K562 (cell line): ENCODE measurements around the gene TRABD2B. TPM values are rescaled to one million over a fixed set of nuclear protein-coding genes. Genes with fewer than 3 reads are reported as not detected.

ENCODE experiments used
- ARHGAP35 ChIP-seq: fragments of 450-650 bp; IDR thresholded peaks from 2 replicates; pipeline ENCODE4 v1.6.1; 2018; ENCODE audit not compliant: partially characterized antibody
- HDAC8 ChIP-seq: fragments of 450-650 bp; IDR thresholded peaks from 2 replicates; pipeline ENCODE4 v1.6.1; 2016; ENCODE audit warnings: mild to moderate bottlenecking, missing genetic modification characterization, moderate library complexity, missing compliant biosample characterization
- NFE2 ChIP-seq: IDR thresholded peaks from 2 replicates; pipeline ENCODE4 v1.6.1; 2014; ENCODE audit warnings: antibody characterized with exemption, low read depth
- PHF21A ChIP-seq: fragments of 450-650 bp; IDR thresholded peaks from 2 replicates; pipeline ENCODE4 v1.6.1; 2017; ENCODE audit warnings: low read depth, borderline replicate concordance
- ZC3H4 ChIP-seq: sonication (generic); formaldehyde crosslinking; IDR thresholded peaks from 2 replicates; pipeline ENCODE4 v1.9.0; 2021; ENCODE audit warnings: missing genetic modification reagents, borderline replicate concordance
- ZNF146 ChIP-seq: IDR thresholded peaks from one replicate; pipeline ENCODE4 v1.6.1; 2018; ENCODE audit warnings: missing compliant biosample characterization; ENCODE audit not compliant: unreplicated experiment
- ZNF184 ChIP-seq: sonication (generic); formaldehyde crosslinking; IDR thresholded peaks from 2 replicates; pipeline ENCODE4 v1.5.0; 2020; ENCODE audit warnings: missing genetic modification reagents
- polyA plus RNA-seq, 8 experiments: library from polyadenylated mRNA; depleted of rRNA in 4 of 8; stranded (reverse) in 5 of 8; unstranded in 3 of 8; fragments of >200 nt; fragmentation: Nextera tagmentation in 2 of 8; fragmentation: Illumina TruSeq in 1 of 8; extraction: Ambion mirVana in 2 of 8; extraction: Trizol in 1 of 8; gene quantifications; 2 replicates each; pipeline versions ENCODE4 v1.2.1 to v1.2.3, GENCODE V29; 2011 to 2014; ENCODE audit warnings: inconsistent platforms in 1 of 8, missing spikeins in 1 of 8
- total RNA-seq, 7 experiments: library from RNA; depleted of rRNA in 6 of 7; stranded (reverse); fragments of >200 nt in 6 of 7; fragmentation: Illumina TruSeq in 2 of 7; extraction: Trizol in 2 of 7; gene quantifications; 2 replicates each; pipeline versions ENCODE4 v1.2.1 to v1.2.3, GENCODE V29; 2011 to 2021; ENCODE audit warnings: low replicate concordance in 1 of 7
- TF ChIP-seq, protein P1 (sequence below): fragments of 450-650 bp; IDR thresholded peaks from 2 replicates; pipeline ENCODE4 v1.6.1; 2016; ENCODE audit warnings: mild to moderate bottlenecking, moderate library complexity
- TF ChIP-seq, protein P2 (sequence below), 2 experiments: IDR thresholded peaks in 1 of 2; conservative IDR thresholded peaks in 1 of 2; 2 replicates each; pipeline ENCODE4 v1.6.1; 2016; ENCODE audit warnings: low read depth in 2 of 2, mild to moderate bottlenecking in 1 of 2, missing compliant biosample characterization in 1 of 2, missing genetic modification characterization in 1 of 2, moderate library complexity in 1 of 2
- TF ChIP-seq, protein P3 (sequence below): sonication (generic); formaldehyde crosslinking; IDR thresholded peaks from 2 replicates; pipeline ENCODE4 v1.9.0; 2022; ENCODE audit warnings: mild to moderate bottlenecking, missing genetic modification reagents

TRABD2B gene
- total and polyA plus RNA-seq, 9 of the 15 experiments (the other 6 are each of a cell fraction or from before 2014, with no cell fraction given), result not detected

DNA sequence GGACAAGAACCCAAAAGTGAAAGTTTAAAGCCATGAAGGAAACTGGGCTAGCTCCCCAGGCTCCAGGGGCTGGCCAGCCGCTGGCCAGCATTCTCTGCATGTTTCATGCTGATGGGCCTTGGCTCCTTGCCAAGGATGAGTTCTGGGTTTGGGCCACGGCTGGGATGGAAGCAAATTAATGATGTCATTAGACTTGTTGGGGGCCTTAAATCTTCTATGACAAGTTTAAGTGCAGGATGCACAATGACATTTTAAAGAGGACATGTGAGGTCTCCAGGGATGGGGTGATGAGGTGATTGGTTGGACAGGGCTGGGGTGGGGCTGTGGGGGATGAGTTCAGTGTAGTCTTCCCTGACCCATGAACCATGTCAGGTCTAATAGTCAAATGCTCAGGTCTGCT is 199.6 kb downstream of the TRABD2B start (continued):
- TF ChIP-seq, protein P1, sequence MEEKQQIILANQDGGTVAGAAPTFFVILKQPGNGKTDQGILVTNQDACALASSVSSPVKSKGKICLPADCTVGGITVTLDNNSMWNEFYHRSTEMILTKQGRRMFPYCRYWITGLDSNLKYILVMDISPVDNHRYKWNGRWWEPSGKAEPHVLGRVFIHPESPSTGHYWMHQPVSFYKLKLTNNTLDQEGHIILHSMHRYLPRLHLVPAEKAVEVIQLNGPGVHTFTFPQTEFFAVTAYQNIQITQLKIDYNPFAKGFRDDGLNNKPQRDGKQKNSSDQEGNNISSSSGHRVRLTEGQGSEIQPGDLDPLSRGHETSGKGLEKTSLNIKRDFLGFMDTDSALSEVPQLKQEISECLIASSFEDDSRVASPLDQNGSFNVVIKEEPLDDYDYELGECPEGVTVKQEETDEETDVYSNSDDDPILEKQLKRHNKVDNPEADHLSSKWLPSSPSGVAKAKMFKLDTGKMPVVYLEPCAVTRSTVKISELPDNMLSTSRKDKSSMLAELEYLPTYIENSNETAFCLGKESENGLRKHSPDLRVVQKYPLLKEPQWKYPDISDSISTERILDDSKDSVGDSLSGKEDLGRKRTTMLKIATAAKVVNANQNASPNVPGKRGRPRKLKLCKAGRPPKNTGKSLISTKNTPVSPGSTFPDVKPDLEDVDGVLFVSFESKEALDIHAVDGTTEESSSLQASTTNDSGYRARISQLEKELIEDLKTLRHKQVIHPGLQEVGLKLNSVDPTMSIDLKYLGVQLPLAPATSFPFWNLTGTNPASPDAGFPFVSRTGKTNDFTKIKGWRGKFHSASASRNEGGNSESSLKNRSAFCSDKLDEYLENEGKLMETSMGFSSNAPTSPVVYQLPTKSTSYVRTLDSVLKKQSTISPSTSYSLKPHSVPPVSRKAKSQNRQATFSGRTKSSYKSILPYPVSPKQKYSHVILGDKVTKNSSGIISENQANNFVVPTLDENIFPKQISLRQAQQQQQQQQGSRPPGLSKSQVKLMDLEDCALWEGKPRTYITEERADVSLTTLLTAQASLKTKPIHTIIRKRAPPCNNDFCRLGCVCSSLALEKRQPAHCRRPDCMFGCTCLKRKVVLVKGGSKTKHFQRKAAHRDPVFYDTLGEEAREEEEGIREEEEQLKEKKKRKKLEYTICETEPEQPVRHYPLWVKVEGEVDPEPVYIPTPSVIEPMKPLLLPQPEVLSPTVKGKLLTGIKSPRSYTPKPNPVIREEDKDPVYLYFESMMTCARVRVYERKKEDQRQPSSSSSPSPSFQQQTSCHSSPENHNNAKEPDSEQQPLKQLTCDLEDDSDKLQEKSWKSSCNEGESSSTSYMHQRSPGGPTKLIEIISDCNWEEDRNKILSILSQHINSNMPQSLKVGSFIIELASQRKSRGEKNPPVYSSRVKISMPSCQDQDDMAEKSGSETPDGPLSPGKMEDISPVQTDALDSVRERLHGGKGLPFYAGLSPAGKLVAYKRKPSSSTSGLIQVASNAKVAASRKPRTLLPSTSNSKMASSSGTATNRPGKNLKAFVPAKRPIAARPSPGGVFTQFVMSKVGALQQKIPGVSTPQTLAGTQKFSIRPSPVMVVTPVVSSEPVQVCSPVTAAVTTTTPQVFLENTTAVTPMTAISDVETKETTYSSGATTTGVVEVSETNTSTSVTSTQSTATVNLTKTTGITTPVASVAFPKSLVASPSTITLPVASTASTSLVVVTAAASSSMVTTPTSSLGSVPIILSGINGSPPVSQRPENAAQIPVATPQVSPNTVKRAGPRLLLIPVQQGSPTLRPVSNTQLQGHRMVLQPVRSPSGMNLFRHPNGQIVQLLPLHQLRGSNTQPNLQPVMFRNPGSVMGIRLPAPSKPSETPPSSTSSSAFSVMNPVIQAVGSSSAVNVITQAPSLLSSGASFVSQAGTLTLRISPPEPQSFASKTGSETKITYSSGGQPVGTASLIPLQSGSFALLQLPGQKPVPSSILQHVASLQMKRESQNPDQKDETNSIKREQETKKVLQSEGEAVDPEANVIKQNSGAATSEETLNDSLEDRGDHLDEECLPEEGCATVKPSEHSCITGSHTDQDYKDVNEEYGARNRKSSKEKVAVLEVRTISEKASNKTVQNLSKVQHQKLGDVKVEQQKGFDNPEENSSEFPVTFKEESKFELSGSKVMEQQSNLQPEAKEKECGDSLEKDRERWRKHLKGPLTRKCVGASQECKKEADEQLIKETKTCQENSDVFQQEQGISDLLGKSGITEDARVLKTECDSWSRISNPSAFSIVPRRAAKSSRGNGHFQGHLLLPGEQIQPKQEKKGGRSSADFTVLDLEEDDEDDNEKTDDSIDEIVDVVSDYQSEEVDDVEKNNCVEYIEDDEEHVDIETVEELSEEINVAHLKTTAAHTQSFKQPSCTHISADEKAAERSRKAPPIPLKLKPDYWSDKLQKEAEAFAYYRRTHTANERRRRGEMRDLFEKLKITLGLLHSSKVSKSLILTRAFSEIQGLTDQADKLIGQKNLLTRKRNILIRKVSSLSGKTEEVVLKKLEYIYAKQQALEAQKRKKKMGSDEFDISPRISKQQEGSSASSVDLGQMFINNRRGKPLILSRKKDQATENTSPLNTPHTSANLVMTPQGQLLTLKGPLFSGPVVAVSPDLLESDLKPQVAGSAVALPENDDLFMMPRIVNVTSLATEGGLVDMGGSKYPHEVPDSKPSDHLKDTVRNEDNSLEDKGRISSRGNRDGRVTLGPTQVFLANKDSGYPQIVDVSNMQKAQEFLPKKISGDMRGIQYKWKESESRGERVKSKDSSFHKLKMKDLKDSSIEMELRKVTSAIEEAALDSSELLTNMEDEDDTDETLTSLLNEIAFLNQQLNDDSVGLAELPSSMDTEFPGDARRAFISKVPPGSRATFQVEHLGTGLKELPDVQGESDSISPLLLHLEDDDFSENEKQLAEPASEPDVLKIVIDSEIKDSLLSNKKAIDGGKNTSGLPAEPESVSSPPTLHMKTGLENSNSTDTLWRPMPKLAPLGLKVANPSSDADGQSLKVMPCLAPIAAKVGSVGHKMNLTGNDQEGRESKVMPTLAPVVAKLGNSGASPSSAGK, result no peak
- TF ChIP-seq PHF21A, result no peak
- no peak for TF ChIP-seq HDAC8 (tag)
- TF ChIP-seq ZC3H4 (CRISPR knock-in tag), result no peak
- TF ChIP-seq, protein P2, sequence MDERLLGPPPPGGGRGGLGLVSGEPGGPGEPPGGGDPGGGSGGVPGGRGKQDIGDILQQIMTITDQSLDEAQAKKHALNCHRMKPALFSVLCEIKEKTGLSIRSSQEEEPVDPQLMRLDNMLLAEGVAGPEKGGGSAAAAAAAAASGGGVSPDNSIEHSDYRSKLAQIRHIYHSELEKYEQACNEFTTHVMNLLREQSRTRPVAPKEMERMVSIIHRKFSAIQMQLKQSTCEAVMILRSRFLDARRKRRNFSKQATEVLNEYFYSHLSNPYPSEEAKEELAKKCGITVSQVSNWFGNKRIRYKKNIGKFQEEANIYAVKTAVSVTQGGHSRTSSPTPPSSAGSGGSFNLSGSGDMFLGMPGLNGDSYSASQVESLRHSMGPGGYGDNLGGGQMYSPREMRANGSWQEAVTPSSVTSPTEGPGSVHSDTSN (CRISPR knock-in tag; IDR thresholded peaks at IDR 0.05; ENCODE audit: low read depth), result no peak
- TF ChIP-seq, protein P2 (tag; conservative IDR thresholded peaks at IDR 0.05; ENCODE audit: low read depth), result 0 out of 2 replicates have a peak, but pooled peaks have one; percentile 46
- TF ChIP-seq NFE2, result no peak
- TF ChIP-seq ARHGAP35, result no peak
- TF ChIP-seq, protein P3, sequence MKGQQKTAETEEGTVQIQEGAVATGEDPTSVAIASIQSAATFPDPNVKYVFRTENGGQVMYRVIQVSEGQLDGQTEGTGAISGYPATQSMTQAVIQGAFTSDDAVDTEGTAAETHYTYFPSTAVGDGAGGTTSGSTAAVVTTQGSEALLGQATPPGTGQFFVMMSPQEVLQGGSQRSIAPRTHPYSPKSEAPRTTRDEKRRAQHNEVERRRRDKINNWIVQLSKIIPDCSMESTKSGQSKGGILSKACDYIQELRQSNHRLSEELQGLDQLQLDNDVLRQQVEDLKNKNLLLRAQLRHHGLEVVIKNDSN (CRISPR knock-in tag), result no peak
- no peak for TF ChIP-seq ZNF184 (CRISPR knock-in tag)
- TF ChIP-seq ZNF146, result no peak
